ENCODE measurements around the gene NTNG1.

- TF ChIP-seq, protein P1, sequence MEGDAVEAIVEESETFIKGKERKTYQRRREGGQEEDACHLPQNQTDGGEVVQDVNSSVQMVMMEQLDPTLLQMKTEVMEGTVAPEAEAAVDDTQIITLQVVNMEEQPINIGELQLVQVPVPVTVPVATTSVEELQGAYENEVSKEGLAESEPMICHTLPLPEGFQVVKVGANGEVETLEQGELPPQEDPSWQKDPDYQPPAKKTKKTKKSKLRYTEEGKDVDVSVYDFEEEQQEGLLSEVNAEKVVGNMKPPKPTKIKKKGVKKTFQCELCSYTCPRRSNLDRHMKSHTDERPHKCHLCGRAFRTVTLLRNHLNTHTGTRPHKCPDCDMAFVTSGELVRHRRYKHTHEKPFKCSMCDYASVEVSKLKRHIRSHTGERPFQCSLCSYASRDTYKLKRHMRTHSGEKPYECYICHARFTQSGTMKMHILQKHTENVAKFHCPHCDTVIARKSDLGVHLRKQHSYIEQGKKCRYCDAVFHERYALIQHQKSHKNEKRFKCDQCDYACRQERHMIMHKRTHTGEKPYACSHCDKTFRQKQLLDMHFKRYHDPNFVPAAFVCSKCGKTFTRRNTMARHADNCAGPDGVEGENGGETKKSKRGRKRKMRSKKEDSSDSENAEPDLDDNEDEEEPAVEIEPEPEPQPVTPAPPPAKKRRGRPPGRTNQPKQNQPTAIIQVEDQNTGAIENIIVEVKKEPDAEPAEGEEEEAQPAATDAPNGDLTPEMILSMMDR (IDR thresholded peaks at IDR 0.05) = no peak
- no peak for TF ChIP-seq POLR2A (IDR thresholded peaks at IDR 0.05; ENCODE audit: low read depth)
- no peak for TF ChIP-seq POLR2AphosphoS5 (IDR thresholded peaks at IDR 0.05)
- TF ChIP-seq EP300 (IDR thresholded peaks at IDR 0.05) = no peak
Measured at GRCh38 chr1:107158496-107158895, 17.7 kb downstream of the NTNG1 start.

All from esophagus muscularis mucosa (tissue), 4 donors.